Measurements from ENCODE around the gene SF3B4. TPM values are rescaled to one million over a fixed set of nuclear protein-coding genes. Genes with fewer than 3 reads are reported as not detected.

The SF3B4 gene
- total and polyA plus RNA-seq, 2 of the 13 experiments (the other 11 are each of a cell fraction or from before 2014, with no cell fraction given), result 13.8 to 14.8 TPM

DNA sequence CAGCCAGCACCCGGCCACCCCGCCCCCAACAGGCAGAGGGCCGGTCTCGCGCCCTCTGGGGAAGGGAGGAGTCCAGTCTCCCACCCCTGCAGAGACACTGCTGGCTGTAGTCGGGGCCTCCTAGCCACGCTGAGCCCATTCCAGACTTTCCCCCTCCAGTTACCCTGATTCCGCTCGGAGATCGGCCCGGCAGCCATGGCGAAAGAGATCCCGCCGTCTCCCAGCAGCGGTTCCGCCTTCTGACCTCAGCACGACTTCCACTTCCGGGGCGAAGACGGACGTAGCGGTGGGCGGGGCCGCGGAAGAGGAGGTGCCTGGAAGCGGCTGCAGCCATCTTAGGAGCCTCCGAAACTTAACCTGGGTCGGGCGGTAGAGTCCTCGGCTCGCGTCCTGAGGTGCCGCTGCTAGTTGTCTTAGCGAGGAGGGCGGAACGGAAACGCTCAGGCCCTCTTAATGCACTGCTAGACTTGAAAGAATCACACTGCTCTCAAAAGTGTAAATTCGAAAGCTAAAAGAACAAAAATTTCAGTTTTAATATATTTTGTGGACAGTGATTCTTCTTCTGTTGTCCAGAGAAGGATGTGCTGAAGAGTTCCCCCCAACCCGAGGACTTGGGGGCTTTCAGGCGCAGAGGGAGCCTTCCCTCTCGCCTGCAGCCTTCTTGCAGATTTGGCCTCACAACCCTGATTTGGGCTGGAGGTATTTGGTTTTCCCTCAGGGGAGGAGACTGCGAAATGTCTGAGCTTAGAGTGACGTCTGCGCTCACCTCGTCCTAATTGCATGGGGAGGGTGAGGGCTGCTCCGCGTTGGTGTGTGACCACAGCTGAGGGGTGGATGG, at the start of gene SF3B4 (continued):
- TF ChIP-seq, protein P1, sequence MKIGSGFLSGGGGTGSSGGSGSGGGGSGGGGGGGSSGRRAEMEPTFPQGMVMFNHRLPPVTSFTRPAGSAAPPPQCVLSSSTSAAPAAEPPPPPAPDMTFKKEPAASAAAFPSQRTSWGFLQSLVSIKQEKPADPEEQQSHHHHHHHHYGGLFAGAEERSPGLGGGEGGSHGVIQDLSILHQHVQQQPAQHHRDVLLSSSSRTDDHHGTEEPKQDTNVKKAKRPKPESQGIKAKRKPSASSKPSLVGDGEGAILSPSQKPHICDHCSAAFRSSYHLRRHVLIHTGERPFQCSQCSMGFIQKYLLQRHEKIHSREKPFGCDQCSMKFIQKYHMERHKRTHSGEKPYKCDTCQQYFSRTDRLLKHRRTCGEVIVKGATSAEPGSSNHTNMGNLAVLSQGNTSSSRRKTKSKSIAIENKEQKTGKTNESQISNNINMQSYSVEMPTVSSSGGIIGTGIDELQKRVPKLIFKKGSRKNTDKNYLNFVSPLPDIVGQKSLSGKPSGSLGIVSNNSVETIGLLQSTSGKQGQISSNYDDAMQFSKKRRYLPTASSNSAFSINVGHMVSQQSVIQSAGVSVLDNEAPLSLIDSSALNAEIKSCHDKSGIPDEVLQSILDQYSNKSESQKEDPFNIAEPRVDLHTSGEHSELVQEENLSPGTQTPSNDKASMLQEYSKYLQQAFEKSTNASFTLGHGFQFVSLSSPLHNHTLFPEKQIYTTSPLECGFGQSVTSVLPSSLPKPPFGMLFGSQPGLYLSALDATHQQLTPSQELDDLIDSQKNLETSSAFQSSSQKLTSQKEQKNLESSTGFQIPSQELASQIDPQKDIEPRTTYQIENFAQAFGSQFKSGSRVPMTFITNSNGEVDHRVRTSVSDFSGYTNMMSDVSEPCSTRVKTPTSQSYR (CRISPR knock-in tag; IDR thresholded peaks at IDR 0.05; ENCODE audit: borderline replicate concordance), result peak; percentile 61
- TF ChIP-seq CBX2 (IDR thresholded peaks at IDR 0.05; ENCODE audit: low read depth, low read length), result no peak
- no peak for TF ChIP-seq CBX2 (CRISPR knock-in tag; IDR thresholded peaks at IDR 0.05; ENCODE audit: low read depth)
- TF ChIP-seq, protein P2, sequence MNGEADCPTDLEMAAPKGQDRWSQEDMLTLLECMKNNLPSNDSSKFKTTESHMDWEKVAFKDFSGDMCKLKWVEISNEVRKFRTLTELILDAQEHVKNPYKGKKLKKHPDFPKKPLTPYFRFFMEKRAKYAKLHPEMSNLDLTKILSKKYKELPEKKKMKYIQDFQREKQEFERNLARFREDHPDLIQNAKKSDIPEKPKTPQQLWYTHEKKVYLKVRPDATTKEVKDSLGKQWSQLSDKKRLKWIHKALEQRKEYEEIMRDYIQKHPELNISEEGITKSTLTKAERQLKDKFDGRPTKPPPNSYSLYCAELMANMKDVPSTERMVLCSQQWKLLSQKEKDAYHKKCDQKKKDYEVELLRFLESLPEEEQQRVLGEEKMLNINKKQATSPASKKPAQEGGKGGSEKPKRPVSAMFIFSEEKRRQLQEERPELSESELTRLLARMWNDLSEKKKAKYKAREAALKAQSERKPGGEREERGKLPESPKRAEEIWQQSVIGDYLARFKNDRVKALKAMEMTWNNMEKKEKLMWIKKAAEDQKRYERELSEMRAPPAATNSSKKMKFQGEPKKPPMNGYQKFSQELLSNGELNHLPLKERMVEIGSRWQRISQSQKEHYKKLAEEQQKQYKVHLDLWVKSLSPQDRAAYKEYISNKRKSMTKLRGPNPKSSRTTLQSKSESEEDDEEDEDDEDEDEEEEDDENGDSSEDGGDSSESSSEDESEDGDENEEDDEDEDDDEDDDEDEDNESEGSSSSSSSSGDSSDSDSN (CRISPR knock-in tag; IDR thresholded peaks at IDR 0.05), result peak; percentile 62
- TF ChIP-seq HDAC6 (IDR thresholded peaks at IDR 0.05; ENCODE audit: low read depth, low read length), result no peak
- peak; percentile 58; the same call in 1 of the 2 replicates for TF ChIP-seq ZNF878 (CRISPR knock-in tag; IDR thresholded peaks at IDR 0.05)
- 0 out of 2 replicates have a peak, but pooled peaks have one; percentile 55 for TF ChIP-seq ZNF746 (CRISPR knock-in tag; IDR thresholded peaks at IDR 0.05)
- TF ChIP-seq CCDC6 (CRISPR knock-in tag; IDR thresholded peaks at IDR 0.05), result peak; percentile 83; the same call in 1 of the 2 replicates
- no peak for TF ChIP-seq ZMYM2 (CRISPR knock-in tag; IDR thresholded peaks at IDR 0.05)
- no peak for TF ChIP-seq SOX6 (IDR thresholded peaks at IDR 0.05)
- peak; percentile 59 for TF ChIP-seq SOX6 (CRISPR knock-in tag; IDR thresholded peaks at IDR 0.05)
- no peak for TF ChIP-seq MAFF (IDR thresholded peaks at IDR 0.05; ENCODE audit: low read depth, low read length)
- TF ChIP-seq ELF4 (CRISPR knock-in tag; IDR thresholded peaks at IDR 0.05; ENCODE audit: borderline replicate concordance), result peak; percentile 28; the same call in 1 of the 2 replicates
- TF ChIP-seq DNMT1 (CRISPR knock-in tag; IDR thresholded peaks at IDR 0.05), result no peak
- TF ChIP-seq FOXA3 (CRISPR knock-in tag; IDR thresholded peaks at IDR 0.05), result peak; percentile 50; the same call in 1 of the 2 replicates
- no peak for TF ChIP-seq HMG20A (CRISPR knock-in tag; IDR thresholded peaks at IDR 0.05; ENCODE audit: borderline replicate concordance)
- peak; percentile 83 for TF ChIP-seq SP5 (CRISPR knock-in tag; IDR thresholded peaks at IDR 0.05; ENCODE audit: borderline replicate concordance, low read depth)
- TF ChIP-seq ZNF33B (CRISPR knock-in tag; IDR thresholded peaks at IDR 0.05), result peak; percentile 78
- TF ChIP-seq TBX2 (CRISPR knock-in tag; IDR thresholded peaks at IDR 0.05; ENCODE audit: borderline replicate concordance), result peak; percentile 54; the same call in 1 of the 2 replicates
- peak; percentile 92 for TF ChIP-seq KMT2B (CRISPR knock-in tag; IDR thresholded peaks at IDR 0.05)
- no peak for TF ChIP-seq HNF4G (IDR thresholded peaks at IDR 0.05; ENCODE audit: borderline replicate concordance, low read depth, low read length)
- TF ChIP-seq HNF4G (CRISPR knock-in tag; IDR thresholded peaks at IDR 0.05; ENCODE audit: borderline replicate concordance, low read depth), result no peak
- TF ChIP-seq IKZF5 (CRISPR knock-in tag; IDR thresholded peaks at IDR 0.05), result peak; percentile 57; the same call in 1 of the 2 replicates
- TF ChIP-seq SP140L (CRISPR knock-in tag; IDR thresholded peaks at IDR 0.05; ENCODE audit: borderline replicate concordance), result no peak
- TF ChIP-seq ZNF274 (CRISPR knock-in tag; IDR thresholded peaks at IDR 0.05), result no peak
- no peak for TF ChIP-seq ZMYM3 (CRISPR knock-in tag; IDR thresholded peaks at IDR 0.05)

All from HepG2 (cell line).